Tibial nerve (tissue), 4 donors: Measurements from ENCODE around the gene DNAJC5.

ENCODE experiments used
- CTCF ChIP-seq, 5 experiments: fragments of 200-600 bp in 3 of 5; fragments of 450-650 bp in 2 of 5; sonication (generic) in 3 of 5; IDR thresholded peaks; one replicate each; pipeline ENCODE4 v1.5.1; 2016 to 2019; ENCODE audit warnings: antibody characterized with exemption in 5 of 5, mild to moderate bottlenecking in 3 of 5, moderate library complexity in 2 of 5
- EP300 ChIP-seq, 2 donors: sonication (generic); formaldehyde crosslinking; IDR thresholded peaks; one replicate each; pipeline ENCODE4 v1.6.1; 2017; ENCODE audit warnings: antibody characterized with exemption in 2 of 2, mild to moderate bottlenecking in 1 of 2
- POLR2A ChIP-seq, 2 donors: fragments of 450-650 bp; IDR thresholded peaks; one replicate each; pipeline ENCODE4 v1.6.1; 2017; ENCODE audit warnings: antibody characterized with exemption in 2 of 2, mild to moderate bottlenecking in 2 of 2, moderate library complexity in 2 of 2

DNA sequence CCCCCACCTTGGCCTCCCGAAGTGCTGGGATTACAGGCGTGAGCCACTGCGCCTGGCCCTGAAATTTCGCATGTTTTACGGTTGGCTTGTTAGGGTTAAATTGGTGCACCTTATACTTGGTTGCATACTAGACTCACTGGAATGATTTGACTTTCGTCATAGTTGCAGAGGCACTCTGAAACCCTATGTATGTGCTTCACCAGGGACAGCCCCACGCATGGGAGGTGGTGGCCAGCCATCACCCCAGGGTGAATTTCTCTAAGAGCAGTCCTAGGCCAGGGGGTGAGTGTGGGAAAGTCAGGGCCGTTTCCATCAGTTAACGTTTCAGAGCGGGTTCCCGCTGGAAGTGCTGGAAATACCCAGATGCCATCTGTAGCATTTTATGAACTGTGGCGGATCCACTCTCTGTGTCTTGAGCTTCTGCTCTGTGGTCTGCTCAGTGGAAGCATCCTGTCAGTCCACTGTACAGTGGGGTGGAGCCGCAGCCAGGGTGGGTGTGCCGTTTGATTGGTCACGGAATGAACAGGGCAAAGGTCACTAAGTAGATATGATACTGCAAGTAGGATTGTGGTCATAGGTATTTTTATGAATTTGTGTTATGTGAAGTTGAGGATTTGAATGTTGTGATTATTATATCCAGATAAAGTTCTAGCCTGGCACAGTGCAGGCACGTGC, 13.2 kb downstream of the DNAJC5 start:
- TF ChIP-seq CTCF (IDR thresholded peaks at IDR 0.05) (no peak), EP300 (IDR thresholded peaks at IDR 0.05) (no peak), POLR2A (IDR thresholded peaks at IDR 0.05) (no peak)
